GM21381 (cell line): ENCODE measurements around the gene RNF44.
"Not testable (repeated sequence)": the region's sequence is repeated elsewhere in the genome, so short reads cannot be mapped to it uniquely, and the experiment has no call there.

ENCODE experiments used
- ATAC-seq: cut with Tn5 transposase; IDR thresholded peaks from one replicate; pipeline ENCODE4 v1.9.1; 2021; ENCODE audit warnings: mild to moderate bottlenecking, moderate library complexity; ENCODE audit not compliant: unreplicated experiment

RNF44 gene

DNA sequence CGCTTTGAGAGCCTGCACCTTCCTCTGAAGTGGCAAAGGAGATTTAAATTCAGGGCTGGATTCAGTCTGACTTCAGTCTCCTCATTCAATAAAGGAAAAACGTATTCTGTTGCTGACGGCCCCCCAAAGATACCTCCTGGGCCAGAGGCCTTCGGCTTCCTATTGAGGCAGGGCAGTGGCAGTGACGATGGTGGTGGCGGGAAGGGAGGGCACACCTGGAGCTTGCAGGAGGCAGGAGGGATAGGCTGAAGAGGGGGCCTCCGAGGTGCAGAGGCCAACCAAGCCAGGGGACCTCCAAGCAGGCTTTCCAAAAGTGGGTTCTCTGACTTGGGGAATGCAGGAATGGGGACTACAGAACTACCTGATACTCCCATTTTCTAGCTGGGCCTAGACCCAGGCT, 15.9 kb downstream of the RNF44 start:
- no peak for ATAC-seq

DNA sequence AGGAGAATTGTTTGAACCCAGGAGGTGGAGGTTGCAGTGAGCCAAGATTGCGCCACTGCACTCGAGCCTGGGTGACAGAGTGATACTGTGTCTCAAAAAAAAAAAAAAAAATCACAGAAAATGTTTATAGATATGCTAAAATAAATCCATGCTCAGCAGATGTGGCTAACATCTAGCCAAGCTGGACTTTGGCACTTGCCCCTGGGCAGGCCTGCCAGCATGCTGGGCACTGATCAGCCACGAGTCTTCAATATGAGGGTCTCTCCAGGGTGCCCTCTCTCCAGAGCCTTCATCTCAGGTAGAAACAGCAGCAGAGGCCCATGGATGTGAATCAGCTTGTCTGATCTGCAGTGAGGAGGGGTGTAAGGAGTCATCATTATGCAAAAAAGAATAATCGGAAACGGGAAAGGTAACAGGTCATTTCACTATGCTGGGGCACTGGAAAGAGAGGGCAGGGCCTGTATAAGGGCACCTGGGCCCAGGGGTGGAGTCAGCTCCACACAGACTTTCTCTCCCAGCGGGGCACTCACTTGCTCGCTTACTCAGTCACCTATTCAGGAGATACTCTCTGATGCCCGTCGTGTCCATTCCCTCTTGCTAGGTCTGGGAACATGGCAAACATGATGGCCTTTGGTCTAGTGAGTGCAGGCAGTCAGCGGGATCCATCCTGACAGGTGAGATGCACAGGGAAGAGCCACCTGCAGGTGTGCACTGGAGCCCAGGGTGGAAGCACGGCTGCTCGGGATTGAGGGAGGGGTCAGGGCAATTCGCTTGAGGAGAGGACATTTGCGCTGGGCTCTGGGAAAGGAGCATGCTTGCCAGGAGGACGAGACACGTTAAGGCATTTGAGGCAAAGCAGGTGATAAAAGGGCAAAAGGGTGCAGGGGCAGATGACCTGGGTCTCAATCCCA, 17.1 kb downstream of the RNF44 start:
- ATAC-seq: no peak

- no peak for ATAC-seq
Observed at GRCh38 chr5:176517053-176517661, 20.0 kb downstream of the RNF44 start.

DNA sequence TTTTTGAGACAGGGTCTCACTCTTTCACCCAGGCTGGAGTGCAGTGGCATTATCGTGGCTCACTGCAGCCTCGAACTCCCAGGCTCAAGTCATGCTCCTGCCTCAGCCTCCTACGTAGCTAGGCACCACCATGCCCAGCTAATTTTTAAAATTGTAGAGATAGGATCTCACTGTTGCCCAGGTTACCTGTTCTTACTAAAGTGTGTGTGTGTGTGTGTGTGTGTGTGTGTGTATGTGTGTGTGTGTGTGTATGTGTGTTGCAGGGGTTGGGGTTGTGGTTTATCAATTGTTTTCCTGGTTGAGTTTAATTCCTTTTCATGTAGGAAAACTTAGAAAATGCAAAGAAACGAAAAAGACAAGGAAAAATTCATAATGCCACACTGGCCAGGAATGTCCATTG, 21.8 kb downstream of the RNF44 start:
- no peak for ATAC-seq

DNA sequence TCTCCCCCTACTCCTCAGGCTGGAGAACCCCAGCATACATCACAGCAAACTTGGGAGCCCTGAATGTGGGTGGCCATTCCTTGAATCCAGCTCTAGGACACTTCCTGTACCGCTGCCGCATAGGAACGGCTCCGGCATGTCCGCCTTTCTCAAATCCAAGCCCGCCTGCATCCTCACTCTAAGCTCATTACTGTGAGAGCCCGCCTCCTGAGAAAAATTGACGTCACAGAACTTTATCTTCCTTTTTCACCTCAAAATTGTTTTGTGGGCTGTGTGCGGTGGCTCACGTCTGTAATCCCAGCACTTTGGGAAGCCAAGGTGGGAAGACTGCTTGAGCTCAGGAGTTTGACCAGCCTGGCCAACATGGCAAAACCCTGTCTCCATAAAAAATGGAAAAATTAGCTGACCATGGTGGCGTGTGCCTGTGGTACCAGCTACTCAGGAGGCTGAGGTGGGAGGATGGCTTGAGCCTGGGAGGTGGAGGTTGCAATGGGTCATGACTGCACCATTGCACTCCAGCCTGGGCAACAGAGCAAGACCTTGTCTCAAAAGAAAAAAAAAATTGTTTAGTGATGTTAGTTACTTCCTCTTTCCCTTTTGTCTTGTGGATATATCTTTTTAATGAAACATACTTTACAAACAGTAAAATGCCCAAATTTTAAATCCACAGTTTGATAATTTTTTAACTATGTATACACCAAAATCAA, 22.8 kb downstream of the RNF44 start:
- ATAC-seq: no peak

DNA sequence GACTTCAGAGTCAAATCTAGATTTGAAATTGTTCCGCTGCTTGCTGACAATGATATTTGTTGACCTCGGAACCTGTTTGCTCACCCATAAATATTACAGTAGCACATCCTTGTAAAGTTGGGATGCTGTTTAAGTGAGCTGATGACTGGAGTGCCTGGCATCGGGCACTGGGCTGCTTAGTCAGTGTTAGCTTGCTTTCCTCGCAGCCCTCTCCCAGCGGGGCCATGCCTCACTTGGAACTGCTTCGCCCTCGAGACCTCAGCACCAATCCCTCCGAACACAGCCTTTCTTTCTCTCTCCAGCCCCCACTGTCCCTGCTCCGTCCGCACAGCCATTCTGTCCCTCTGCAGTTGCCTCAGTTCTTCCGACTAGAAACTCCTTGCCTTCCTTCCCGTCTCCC, 23.4 kb downstream of the RNF44 start:
- no peak for ATAC-seq

DNA sequence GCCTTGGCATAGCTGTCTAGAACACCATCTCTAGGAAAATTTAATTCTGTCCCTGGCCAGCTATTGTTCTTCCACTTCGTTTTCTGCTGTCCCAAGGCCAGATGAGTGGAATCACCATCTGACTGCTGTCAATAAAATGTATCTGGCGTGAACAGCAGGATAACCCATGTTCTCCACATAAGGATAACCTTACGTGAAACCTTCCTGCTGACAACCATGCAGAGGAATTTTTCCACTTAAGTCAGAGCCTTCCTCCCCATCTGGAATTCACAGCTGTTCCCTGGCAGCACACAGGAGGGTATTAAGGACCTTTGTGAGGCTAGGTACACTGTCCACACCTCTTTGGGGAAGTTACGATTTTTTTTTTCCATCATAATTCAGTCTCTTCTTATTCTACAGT, 28.6 kb downstream of the RNF44 start:
- no peak for ATAC-seq

GRCh38 chr5:176507911-176508310, 29.3 kb downstream of the RNF44 start:
- no peak for ATAC-seq

DNA sequence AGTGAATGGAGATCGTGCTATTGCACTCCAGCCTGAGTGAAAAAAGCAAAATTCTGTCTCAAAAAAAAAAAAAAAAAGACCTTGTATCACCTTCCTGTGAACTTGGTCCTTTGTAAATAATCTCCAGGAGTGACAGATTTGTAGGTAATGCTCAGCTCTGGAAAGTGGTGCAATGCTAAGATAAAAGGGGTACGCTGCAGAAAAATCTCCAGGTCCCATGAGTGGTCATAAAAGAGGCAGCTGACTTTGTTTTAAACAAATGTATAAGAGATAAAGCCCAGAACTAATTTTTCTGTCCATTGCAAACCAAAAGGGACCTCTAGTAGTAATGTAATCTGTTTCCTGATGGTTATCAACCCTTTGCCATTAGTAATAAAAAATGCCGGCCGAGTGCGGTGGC, 33.7 kb downstream of the RNF44 start:
- no peak for ATAC-seq

DNA sequence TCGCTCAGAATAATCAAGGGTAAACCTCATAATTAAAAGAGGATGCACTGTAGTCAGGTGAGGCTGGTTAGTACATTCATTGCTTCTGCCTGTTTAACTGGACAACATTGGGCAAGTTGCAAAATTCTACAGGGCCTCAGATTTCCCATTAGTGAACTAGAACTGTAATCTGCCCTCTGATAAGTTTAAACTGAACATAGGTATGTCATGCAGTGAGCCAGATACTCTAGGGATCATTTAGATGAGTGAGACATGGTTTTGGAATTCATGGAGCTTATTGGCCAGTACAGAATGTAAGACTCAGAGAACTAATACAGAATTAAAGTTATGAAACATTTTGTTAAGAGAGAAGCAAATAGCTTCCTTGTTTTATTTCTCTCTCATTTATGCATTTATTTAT, 35.9 kb downstream of the RNF44 start:
- ATAC-seq: no peak

DNA sequence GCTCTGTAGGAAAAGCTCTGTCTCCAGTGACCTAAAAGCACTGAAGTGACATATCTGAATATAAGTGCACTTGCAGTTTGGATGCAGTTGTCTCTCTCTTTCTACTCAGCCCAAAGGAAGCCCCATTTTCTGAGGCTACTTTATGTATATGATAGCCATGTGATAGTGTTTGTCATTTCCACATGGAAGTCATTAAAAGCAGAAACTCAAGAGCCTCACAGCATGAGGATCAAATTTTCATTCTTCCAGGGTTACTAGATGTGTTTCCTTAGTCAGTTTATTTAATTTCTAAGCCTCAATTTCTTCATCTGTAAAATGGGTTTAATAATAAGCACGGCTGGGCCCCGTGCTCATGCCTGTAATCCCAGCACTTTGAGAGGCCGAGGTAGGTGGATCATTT, 36.7 kb downstream of the RNF44 start:
- no peak for ATAC-seq

- ATAC-seq: no peak
Observed at GRCh38 chr5:176499273-176499672, 37.9 kb downstream of the RNF44 start.

- ATAC-seq: no peak
Observed at GRCh38 chr5:176497852-176498251, 39.4 kb downstream of the RNF44 start.

DNA sequence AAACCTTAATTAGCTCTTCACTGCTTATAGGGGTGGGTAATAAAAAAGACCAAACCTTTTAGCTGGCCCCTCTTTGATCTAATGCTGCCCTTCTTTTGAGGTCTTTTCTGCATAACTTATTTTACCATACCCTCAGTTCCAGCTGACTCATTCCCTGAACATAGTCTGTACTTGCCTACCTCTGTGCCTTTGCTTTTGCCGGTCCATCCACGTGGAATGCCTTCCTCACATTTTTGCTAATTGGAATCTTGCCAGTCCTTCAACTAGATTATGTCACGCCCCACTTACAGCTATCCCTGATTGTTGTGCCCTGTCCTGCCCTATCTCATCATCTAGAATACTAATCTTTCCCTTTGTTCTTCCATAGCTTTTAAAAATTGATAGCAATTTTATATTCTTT, 44.8 kb downstream of the RNF44 start:
- ATAC-seq: no peak

DNA sequence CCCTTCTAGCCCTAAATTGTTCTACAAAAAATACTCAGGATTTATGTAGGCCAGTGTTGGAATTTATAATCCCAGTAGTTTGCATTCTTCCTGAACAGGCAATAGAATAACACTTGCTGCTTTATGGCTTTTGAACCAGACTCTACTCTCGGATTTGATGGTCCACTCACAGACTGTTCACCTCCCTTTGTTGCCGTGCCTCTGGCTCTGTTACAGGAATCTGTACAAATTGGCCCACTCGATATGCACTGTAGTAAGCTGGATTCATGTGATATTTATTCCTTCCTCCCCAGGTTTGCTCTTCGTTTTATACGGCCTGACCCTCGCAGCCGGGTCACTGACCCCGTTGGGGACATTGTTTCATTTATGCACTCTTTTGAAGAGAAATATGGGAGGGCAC, 45.3 kb downstream of the RNF44 start:
- no peak for ATAC-seq

DNA sequence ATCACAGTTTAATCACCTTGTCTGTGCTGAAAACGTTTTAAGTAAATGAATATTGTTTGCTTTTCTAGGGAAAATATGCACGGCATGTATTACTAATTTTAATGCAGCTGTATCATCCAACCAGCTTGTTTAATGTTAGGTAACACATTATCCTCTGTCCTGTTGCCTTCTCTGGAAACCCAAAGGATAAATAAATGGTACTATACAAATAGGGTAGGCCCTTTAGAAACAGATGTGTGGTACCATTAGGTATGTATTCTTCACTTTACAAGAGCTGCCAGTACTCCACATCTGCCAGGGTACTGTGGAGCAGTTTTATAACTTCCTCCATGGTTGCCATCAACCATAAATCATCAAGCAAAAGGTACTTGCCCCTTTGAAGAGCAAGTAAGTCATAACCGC, 46.1 kb downstream of the RNF44 start:
- no peak for ATAC-seq

GRCh38 chr5:176490301-176490700, 46.9 kb downstream of the RNF44 start:
- no peak for ATAC-seq

GRCh38 chr5:176489077-176489476, 48.1 kb downstream of the RNF44 start:
- ATAC-seq: no peak

GRCh38 chr5:176487160-176487559, 50.0 kb downstream of the RNF44 start:
- not testable (repeated sequence) for ATAC-seq

- no peak for ATAC-seq
Observed at GRCh38 chr5:176486189-176486757, 50.9 kb downstream of the RNF44 start.

DNA sequence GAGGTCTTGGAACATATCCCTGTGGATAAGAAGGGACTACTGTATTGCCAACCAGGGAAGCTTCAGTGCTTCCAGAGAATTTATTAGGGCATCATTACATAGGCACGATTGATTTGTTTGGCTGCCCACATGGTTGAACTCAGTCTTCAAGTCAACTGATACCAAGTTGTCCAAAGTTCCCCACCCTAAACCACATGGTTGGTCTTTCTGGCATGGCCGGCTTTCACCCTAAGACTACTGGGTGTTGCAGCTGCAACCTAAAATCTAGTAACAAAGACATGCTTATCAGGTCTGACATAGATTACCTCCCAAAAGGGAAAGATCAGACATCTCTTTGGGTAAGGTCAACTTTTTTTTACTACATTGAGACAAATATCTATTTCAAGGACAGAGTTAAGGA, 52.0 kb downstream of the RNF44 start:
- ATAC-seq: no peak

- ATAC-seq: no peak
Observed at GRCh38 chr5:176481711-176482110, 55.5 kb downstream of the RNF44 start.
